B cell (primary cell): Measurements from ENCODE around the gene TLE3. TPM values are rescaled to one million over a fixed set of nuclear protein-coding genes. Genes with fewer than 3 reads are reported as not detected.

Source experiments
- ATAC-seq: fragments of 200-7000 bp; cut with Tn5 transposase; one replicate; pipeline ENCODE4 v1.10.0; 2021; ENCODE audit warnings: low read depth, mild to moderate bottlenecking, moderate number of reproducible peaks, moderate library complexity
- CTCF ChIA-PET: fragments of 350-600 bp; sonication (Branson Sonifier 250); formaldehyde crosslinking; loops from one replicate; lab custom pipeline; 2021; ENCODE audit warnings: antibody characterized with exemption, inconsistent platforms; lab: Charles Lee
- POLR2A ChIA-PET: fragments of 350-600 bp; sonication (Branson Sonifier 250); formaldehyde crosslinking; loops from one replicate; lab custom pipeline; 2021; ENCODE audit warnings: antibody characterized with exemption; lab: Charles Lee
- DNase-seq: peaks from one replicate; pipeline ENCODE4 v3.0.0; 2013
- H2AFZ ChIP-seq: 2 replicates; pipeline ENCODE4 v1.6.1; 2012; ENCODE audit warnings: mild to moderate bottlenecking, low read depth, low read length; ENCODE audit not compliant: insufficient read depth, poor library complexity, severe bottlenecking
- H3K27ac ChIP-seq, 2 donors: 1 replicate in 1 of 2; 2 replicates in 1 of 2; pipeline ENCODE4 v1.5.1; 2012 to 2013; ENCODE audit warnings: low read length in 2 of 2, mild to moderate bottlenecking in 2 of 2, moderate library complexity in 1 of 2
- H3K27me3 ChIP-seq, 4 experiments: fragments of 200-600 bp in 1 of 4; sonication (generic) in 1 of 4; replicated peaks in 1 of 4; 1 replicate in 2 of 4; 2 replicates in 2 of 4; pipeline versions ENCODE4 v1.6.1 to v1.7.0; 2013 to 2016; ENCODE audit warnings: low read length in 3 of 4, mild to moderate bottlenecking in 2 of 4, mixed read lengths in 1 of 4, moderate library complexity in 1 of 4; ENCODE audit not compliant: insufficient read depth in 4 of 4, control insufficient read depth in 3 of 4; ENCODE audit errors: control extremely low read depth in 1 of 4
- H3K36me3 ChIP-seq, 2 experiments: replicated peaks in 1 of 2; 1 replicate in 1 of 2; 2 replicates in 1 of 2; pipeline versions ENCODE4 v1.6.1 to v1.7.1; 2013; ENCODE audit warnings: low read length in 1 of 2; ENCODE audit not compliant: insufficient read depth in 2 of 2, control insufficient read depth in 1 of 2; ENCODE audit errors: control extremely low read depth in 1 of 2, extremely low read depth in 1 of 2
- H3K4me1 ChIP-seq, 2 donors: fragments of 200-600 bp in 1 of 2; sonication (generic) in 1 of 2; 1 replicate in 1 of 2; 2 replicates in 1 of 2; pipeline versions ENCODE4 v1.5.1 to v1.6.1; 2013 to 2017; ENCODE audit warnings: low read length in 2 of 2; ENCODE audit not compliant: control insufficient read depth in 2 of 2, insufficient read depth in 2 of 2
- H3K4me2 ChIP-seq: replicated peaks from 2 replicates; pipeline ENCODE3; 2012; ENCODE audit warnings: mild to moderate bottlenecking, low read depth, low read length; ENCODE audit not compliant: poor library complexity, severe bottlenecking
- H3K4me3 ChIP-seq, 5 experiments: fragments of 200-600 bp in 1 of 5; sonication (generic) in 1 of 5; 1 replicate in 3 of 5; 2 replicates in 2 of 5; pipeline versions ENCODE4 v1.5.1 to v1.7.0; 2011 to 2016; ENCODE audit warnings: low read length in 4 of 5, mild to moderate bottlenecking in 4 of 5, low read depth in 2 of 5, control low read depth in 1 of 5, moderate library complexity in 1 of 5; ENCODE audit not compliant: insufficient read depth in 1 of 5; ENCODE audit errors: control extremely low read depth in 1 of 5, extremely low read depth in 1 of 5
- H3K79me2 ChIP-seq: fragments of 200-600 bp; sonication (generic); one replicate; pipeline ENCODE4 v1.6.0; 2016; ENCODE audit warnings: low read length; ENCODE audit not compliant: control insufficient read depth, insufficient read depth
- H3K9ac ChIP-seq: fragments of 200-600 bp; sonication (generic); 2 replicates; pipeline ENCODE4 v1.6.1; 2017; ENCODE audit warnings: mild to moderate bottlenecking, low read length, moderate library complexity
- H3K9me3 ChIP-seq, 3 donors: one replicate each; pipeline versions ENCODE4 v1.6.1 to v1.7.1; 2013; ENCODE audit warnings: low read length in 2 of 3; ENCODE audit not compliant: control insufficient read depth in 2 of 3, insufficient read depth in 1 of 3; ENCODE audit errors: control extremely low read depth in 1 of 3
- H4K20me1 ChIP-seq: 2 replicates; pipeline ENCODE4 v1.6.0; 2012; ENCODE audit warnings: mild to moderate bottlenecking, low read length; ENCODE audit not compliant: insufficient read depth, control insufficient read depth, poor library complexity, severe bottlenecking
- H3K27ac Mint-ChIP-seq: one replicate; pipeline ENCODE4 v1.8.0; 2021; ENCODE audit warnings: mixed read lengths
- H3K27me3 Mint-ChIP-seq: one replicate; pipeline ENCODE4 v1.8.0; 2021; ENCODE audit warnings: mixed read lengths
- H3K4me1 Mint-ChIP-seq: one replicate; pipeline ENCODE4 v1.8.0; 2021; ENCODE audit warnings: mixed read lengths
- H3K4me3 Mint-ChIP-seq: one replicate; pipeline ENCODE4 v1.8.0; 2021; ENCODE audit warnings: mixed read lengths
- H3K9me3 Mint-ChIP-seq: one replicate; pipeline ENCODE4 v1.8.0; 2022; ENCODE audit warnings: mixed read lengths; ENCODE audit not compliant: insufficient read depth
- CTCF ChIP-seq: fragments of 200-600 bp; IDR thresholded peaks from one replicate; pipeline ENCODE4 v1.8.0; 2022; ENCODE audit warnings: antibody characterized with exemption, mild to moderate bottlenecking
- EZH2 ChIP-seq: IDR thresholded peaks from 2 replicates; pipeline ENCODE4 v1.6.1; 2012; ENCODE audit warnings: borderline replicate concordance, low read depth, mild to moderate bottlenecking, moderate library complexity, low read length; ENCODE audit not compliant: insufficient read depth, poor library complexity, severe bottlenecking
- WGBS: methylation state at CpG from one replicate; pipeline ENCODE4 v1.1.5; 2013; ENCODE audit warnings: missing lambda C conversion rate; ENCODE audit not compliant: insufficient coverage; 5-methylcytosine and 5-hydroxymethylcytosine counted together
- intact Hi-C: fragments of 100-400 bp; cut with micrococcal nuclease; formaldehyde crosslinking; loops from one replicate; pipeline ENCODE4 v1.10.0; 2022
- polyA plus RNA-seq: library from polyadenylated mRNA; depleted of rRNA; stranded (reverse); fragments of >200 nt; gene quantifications from 2 replicates; pipeline ENCODE4 v1.2.3, GENCODE V29; 2012
- total RNA-seq, 2 donors: library from RNA; stranded (reverse); fragments of 120-200 nt in 1 of 2; gene quantifications; 1 replicate in 1 of 2; 2 replicates in 1 of 2; pipeline versions ENCODE4 v1.2.3 to v1.2.4, GENCODE V29; 2013 to 2022

Gene TLE3
- total and polyA plus RNA-seq, 2 donors (not counting 1 experiment from before 2014, with no cell fraction given) = 187 to 278 TPM

- no peaks in the 10 kb centered on the region for H3K9me3 ChIP-seq
- no peak for DNase-seq
- no peak overlapping the region for H3K9ac ChIP-seq
- Mint-ChIP-seq H3K4me3 (no peak overlapping the region), H3K27ac (peak overlapping the region; percentile 44), H3K9me3 (no peaks in the 10 kb centered on the region), H3K4me1 (no peaks in the 10 kb centered on the region), H3K27me3 (no peaks in the 10 kb centered on the region)
- peaks cover 0 to 96% of the 10 kb centered on the region in 2 experiments for H3K36me3 ChIP-seq
- H3K27ac ChIP-seq = no peak overlapping the region
- intact Hi-C loops = loop anchor here (5.0 kb wide), 1 partner anchor 36 kb away; no protein-coding TSS in a partner anchor
- H2AFZ ChIP-seq = no peak overlapping the region
- no peak for TF ChIP-seq CTCF
- TF ChIP-seq EZH2 = no peak
- ChIA-PET POLR2A (no interaction called here), CTCF (interaction anchor here (1.2 to 1.5 kb wide), 3 partner anchors 15 to 415 kb away, joined by 3 to 5 read pairs (median 4); no protein-coding TSS in a partner anchor)
- ATAC-seq = no peak
- H4K20me1 ChIP-seq = peaks cover 48% of the 10 kb centered on the region
- H3K4me3 ChIP-seq = no peak overlapping the region
- no peaks in the 10 kb centered on the region for H3K79me2 ChIP-seq
- no peaks in the 10 kb centered on the region for H3K27me3 ChIP-seq
- H3K4me1 ChIP-seq = no peaks in the 10 kb centered on the region
- H3K4me2 ChIP-seq = no peak overlapping the region
- WGBS = 97% methylated on average over 15 of the region's 15 CpGs
Measured at GRCh38 chr15:70053001-70053715, 44.6 kb downstream of the TLE3 start.

GRCh38 chr15:70051948-70052633, 45.6 kb downstream of the TLE3 start:
- DNase-seq (no peak), ATAC-seq (no peak)
- 96% methylated on average over 7 of the region's 9 CpGs for whole genome bisulfite sequencing
- H3K27ac ChIP-seq = no peak overlapping the region
- H3K9me3 ChIP-seq = no peaks in the 10 kb centered on the region
- no peak overlapping the region for H3K4me3 ChIP-seq
- ChIA-PET POLR2A (interaction anchor here (1.6 kb wide), 1 partner anchor 30 kb away, joined by 3 read pairs; no protein-coding TSS in a partner anchor), CTCF (no interaction called here)
- Mint-ChIP-seq H3K4me1 (peaks cover 4% of the 10 kb centered on the region), H3K27me3 (no peaks in the 10 kb centered on the region), H3K9me3 (no peaks in the 10 kb centered on the region), H3K4me3 (no peak overlapping the region), H3K27ac (peak overlapping the region; percentile 46)
- peaks cover 0 to 3% of the 10 kb centered on the region in 2 donors for H3K4me1 ChIP-seq
- no peaks in the 10 kb centered on the region for H3K27me3 ChIP-seq
- TF ChIP-seq EZH2 (no peak), CTCF (no peak)
- H4K20me1 ChIP-seq = peaks cover 38% of the 10 kb centered on the region
- no peak overlapping the region for H2AFZ ChIP-seq
- peaks cover 0 to 90% of the 10 kb centered on the region in 2 experiments for H3K36me3 ChIP-seq
- no peak overlapping the region for H3K4me2 ChIP-seq
- intact Hi-C loops = loop anchor here (5.0 kb wide), 1 partner anchor 35 kb away; no protein-coding TSS in a partner anchor
- H3K9ac ChIP-seq = no peak overlapping the region
- no peaks in the 10 kb centered on the region for H3K79me2 ChIP-seq
